Ectodermal cell (in vitro differentiated cells): ENCODE results near the gene TSPAN14.

Experiments
- H3K27ac ChIP-seq: 2 replicates; pipeline ENCODE4 v1.7.0; 2013; ENCODE audit warnings: mild to moderate bottlenecking, low read depth, low read length; ENCODE audit not compliant: insufficient read depth, poor library complexity, severe bottlenecking
- H3K27me3 ChIP-seq: 2 replicates; pipeline ENCODE4 v1.7.0; 2013; ENCODE audit warnings: mild to moderate bottlenecking, low read length; ENCODE audit not compliant: insufficient read depth, control insufficient read depth, poor library complexity, severe bottlenecking
- H3K36me3 ChIP-seq: one replicate; pipeline ENCODE4 v1.7.0; 2013; ENCODE audit warnings: low read length; ENCODE audit not compliant: control insufficient read depth, insufficient read depth
- H3K4me1 ChIP-seq: one replicate; pipeline ENCODE4 v1.7.0; 2013; ENCODE audit warnings: low read length; ENCODE audit not compliant: control insufficient read depth, insufficient read depth
- H3K4me3 ChIP-seq: 2 replicates; pipeline ENCODE4 v1.7.0; 2013; ENCODE audit warnings: low read depth, low read length, control low read depth; ENCODE audit not compliant: insufficient read depth
- H3K9me3 ChIP-seq: 2 replicates; pipeline ENCODE4 v1.7.0; 2013; ENCODE audit warnings: mild to moderate bottlenecking, low read length, moderate library complexity; ENCODE audit not compliant: control insufficient read depth
- WGBS, 2 experiments: methylation state at CpG; one replicate each; pipeline ENCODE4 v1.1.7; 2013; ENCODE audit warnings: missing lambda C conversion rate in 2 of 2; 5-methylcytosine and 5-hydroxymethylcytosine counted together

Gene TSPAN14

DNA sequence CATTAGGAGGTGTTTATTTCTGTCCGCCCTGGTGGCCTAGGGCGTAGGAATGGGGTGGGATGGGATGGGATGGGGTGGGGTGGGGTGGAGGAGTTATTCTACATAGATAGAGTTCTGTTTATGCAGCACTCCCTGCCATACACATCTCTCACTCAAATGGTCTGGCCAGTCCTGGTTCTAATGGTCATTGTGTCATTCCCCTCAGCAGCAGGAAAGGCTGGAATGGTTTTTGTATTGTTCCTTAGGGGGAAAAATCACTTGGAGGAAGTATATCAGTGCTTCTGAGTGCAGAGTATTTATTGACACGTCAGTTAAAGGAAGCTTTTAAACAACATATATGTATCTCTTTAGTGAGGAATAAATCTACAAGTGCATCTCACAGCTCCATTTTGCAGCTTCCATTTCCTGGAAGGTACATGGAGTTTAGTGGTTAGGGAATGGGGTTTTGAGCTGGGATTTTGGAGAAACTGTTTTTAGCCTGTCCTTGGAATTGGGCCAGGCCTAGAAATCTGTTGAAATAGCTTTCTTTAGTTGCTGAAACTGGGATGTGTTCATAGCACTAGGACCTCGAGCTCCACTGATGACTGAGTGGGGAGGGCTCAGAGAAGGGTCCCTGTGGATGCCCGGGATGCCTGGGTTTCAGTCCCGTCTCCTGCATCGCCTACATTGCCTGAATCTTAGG lies 8.3 kb downstream of the TSPAN14 start:
- Histone ChIP-seq H3K27me3 (no peaks in the 10 kb centered on the region), H3K4me3 (no peak overlapping the region), H3K27ac (peak overlapping the region; percentile 57), H3K4me1 (peaks cover 91% of the 10 kb centered on the region), H3K36me3 (no peaks in the 10 kb centered on the region), H3K9me3 (no peaks in the 10 kb centered on the region)
- WGBS, 2 experiments = 68 to 84% methylated on average over 4 to 7 of the region's 7 CpGs

DNA sequence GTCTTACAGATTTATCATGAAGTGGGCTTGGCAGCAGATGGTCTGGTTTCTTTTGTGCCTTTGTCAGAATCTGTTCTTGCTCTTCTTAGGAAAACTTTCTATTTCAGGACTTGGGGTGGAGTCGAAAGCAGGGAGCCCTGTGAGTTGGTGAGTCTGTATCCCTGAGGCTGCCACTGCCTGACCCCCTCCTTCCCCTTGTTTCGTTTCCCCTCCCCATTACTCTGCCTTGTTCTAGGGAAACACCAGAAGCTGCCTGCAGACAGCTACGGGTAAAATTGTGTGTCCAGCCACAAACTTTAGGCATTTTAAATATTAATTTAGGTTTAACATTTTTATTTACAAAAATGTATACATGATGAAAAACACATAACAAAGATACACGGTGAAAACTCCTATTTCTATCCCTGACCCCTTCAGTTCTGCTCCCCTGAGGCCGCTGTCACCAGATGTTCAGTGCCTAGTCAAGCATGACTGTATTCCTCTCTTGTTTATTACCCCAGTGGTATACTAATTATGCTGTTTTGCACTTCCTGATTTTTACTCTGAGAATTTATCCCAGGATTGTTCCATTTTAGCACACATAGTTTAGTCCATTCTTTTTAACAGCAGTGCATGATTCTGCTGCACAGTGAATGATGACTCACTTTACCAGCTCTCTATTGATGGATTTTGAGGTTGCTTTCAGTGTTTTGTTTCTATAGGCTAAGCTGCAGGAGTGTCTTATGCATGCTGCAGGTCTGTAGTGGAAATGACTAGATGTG lies 9.1 kb downstream of the TSPAN14 start:
- H3K36me3 ChIP-seq = no peaks in the 10 kb centered on the region
- WGBS, 2 experiments = 56 to 70% methylated on average over 3 to 5 of the region's 5 CpGs
- H3K4me1 ChIP-seq = peaks cover 95% of the 10 kb centered on the region
- no peak overlapping the region for H3K4me3 ChIP-seq
- H3K9me3 ChIP-seq = no peaks in the 10 kb centered on the region
- no peaks in the 10 kb centered on the region for H3K27me3 ChIP-seq
- H3K27ac ChIP-seq = peak overlapping the region; percentile 57

DNA sequence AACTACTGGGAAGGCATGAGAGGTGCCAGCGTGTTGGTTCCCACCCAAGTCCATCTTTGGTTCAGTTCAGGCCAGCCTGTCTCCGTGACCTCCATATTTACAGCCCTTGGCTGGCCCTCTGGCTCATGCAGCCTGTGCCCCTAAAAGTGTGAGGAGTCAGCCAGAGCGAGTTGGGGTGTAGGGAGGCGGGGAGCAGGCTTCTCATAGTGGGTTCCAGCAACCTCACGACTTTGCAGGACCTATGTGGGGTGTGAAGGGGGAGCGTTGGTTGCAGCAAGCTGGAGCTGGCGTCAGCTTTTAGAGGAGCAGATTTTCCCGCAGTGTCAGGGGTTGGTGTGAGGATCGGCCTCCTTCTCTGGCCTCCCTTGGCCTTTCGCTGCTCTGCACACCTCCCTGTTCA lies 9.8 kb downstream of the TSPAN14 start:
- H3K27me3 ChIP-seq = no peaks in the 10 kb centered on the region
- peaks cover 3% of the 10 kb centered on the region for H3K36me3 ChIP-seq
- H3K27ac ChIP-seq = peak overlapping the region; percentile 99
- WGBS, 2 experiments = 83 to 84% methylated on average over 10 of the region's 10 CpGs
- H3K4me3 ChIP-seq = no peak overlapping the region
- H3K9me3 ChIP-seq = no peaks in the 10 kb centered on the region
- peaks cover 95% of the 10 kb centered on the region for H3K4me1 ChIP-seq

DNA sequence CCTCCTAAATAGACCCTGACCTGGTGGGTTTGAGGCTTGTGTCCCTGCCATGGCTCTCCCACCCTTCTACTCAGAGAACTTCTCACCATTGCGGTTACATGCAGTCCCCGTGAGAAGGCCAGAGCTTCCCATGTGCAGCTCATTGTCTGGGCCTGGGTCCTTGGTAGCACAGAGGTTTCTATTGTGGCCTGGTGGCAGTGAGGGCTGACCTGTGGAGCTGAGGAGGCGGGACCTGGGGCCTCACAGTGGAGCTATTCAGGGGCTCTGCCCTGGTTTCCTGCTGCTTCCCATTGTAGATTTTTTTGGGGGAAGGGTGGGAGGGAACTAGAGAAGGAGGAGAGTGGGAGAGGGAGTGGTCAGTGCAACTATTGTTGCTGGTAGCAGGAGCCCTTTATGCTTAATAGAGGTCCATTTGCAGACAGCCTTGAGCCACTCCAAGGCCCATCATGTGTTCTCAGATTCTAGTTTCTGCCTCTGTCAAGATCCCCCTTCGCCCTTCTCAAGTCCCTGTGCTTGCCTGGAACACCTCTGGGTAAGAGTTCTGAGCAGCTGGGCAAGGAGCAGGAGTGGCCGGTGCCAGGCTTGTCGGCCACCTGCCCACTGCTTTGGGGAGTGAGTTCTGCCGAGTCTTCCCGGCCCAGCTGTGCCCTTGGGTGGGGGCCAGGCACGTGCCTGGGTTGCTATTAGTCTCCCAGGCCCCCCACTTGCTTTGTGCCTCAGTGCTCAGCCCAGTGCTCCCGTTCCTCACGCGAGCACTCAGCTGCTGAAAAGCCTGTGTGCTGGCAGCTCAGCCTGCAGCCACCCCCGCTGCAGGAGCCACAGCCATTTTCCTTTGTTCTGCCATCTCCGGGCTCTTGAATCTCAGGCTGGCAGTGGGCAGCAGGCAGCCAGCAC lies 10.7 kb downstream of the TSPAN14 start:
- H3K4me3 ChIP-seq = peak overlapping the region; percentile 40
- H3K27me3 ChIP-seq = no peaks in the 10 kb centered on the region
- no peaks in the 10 kb centered on the region for H3K9me3 ChIP-seq
- WGBS, 2 experiments = 2 to 4% methylated on average over 14 of the region's 14 CpGs
- H3K36me3 ChIP-seq = peaks cover 3% of the 10 kb centered on the region
- H3K4me1 ChIP-seq = peaks cover 91% of the 10 kb centered on the region
- H3K27ac ChIP-seq = peak overlapping the region; percentile 99

DNA sequence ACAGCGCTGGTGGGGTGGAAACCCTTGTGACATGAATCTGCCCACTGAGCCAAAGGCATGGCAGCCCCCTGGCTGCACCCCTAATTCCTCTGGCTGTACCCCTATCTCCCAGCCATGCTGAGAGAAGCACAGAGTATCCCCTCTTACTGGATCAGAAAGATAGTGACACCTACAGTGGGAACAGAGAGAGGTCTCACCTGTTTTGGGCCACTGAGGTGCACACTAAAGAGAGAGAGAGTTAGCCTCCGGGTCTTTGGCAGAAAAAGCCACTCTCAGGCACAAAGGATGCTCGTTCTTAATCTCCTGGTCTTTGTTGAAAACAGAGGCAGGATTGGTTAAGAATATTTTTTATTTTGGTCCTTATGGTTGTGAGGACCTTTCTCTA lies 11.3 kb downstream of the TSPAN14 start:
- WGBS, 2 experiments = 27 to 30% methylated on average over 3 of the region's 3 CpGs
- Histone ChIP-seq H3K36me3 (peaks cover 3% of the 10 kb centered on the region), H3K27me3 (no peaks in the 10 kb centered on the region), H3K4me1 (peaks cover 86% of the 10 kb centered on the region), H3K9me3 (no peaks in the 10 kb centered on the region), H3K27ac (peak overlapping the region; percentile 99), H3K4me3 (peak overlapping the region; percentile 40)

DNA sequence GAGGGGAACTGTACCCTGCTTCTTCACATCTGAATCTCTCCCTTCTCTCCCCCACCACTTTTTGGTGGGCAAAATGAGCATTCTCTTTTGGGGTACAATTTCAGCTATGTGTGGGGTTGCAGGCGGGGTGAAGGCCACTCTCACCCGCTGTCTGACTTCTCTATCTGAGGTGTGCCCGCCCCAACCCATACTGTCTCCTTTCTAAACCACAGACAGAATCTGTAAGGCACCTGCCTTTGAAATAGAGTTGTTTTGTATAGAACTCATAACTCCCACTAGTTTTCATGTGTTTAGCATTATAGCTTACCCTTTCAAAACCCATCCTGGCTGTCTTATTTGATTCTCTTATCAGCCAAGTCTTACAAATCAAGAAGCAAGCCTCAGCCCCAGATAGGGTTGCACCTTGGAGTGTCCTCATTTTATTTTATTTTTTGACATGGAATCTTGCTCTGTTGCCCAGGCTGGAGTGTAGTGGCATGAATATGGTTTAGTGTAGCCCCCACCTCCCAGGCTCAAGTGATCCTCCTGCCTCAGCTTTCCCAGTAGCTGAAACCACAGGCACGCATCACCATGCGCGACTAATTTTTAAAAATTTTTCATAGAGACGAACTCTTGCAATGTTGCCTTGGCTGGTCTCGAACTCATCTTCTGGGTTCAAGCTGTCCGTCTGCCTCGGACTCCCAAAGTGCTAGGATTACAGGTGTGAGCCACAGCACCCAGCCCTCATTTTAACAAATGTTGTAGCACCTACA lies 11.9 kb downstream of the TSPAN14 start:
- Histone ChIP-seq H3K9me3 (no peaks in the 10 kb centered on the region), H3K4me3 (no peak overlapping the region), H3K36me3 (peaks cover 3% of the 10 kb centered on the region), H3K4me1 (peaks cover 81% of the 10 kb centered on the region), H3K27ac (peak overlapping the region; percentile 99), H3K27me3 (no peaks in the 10 kb centered on the region)
- 92 to 96% methylated on average over 10 of the region's 10 CpGs for WGBS, 2 experiments

DNA sequence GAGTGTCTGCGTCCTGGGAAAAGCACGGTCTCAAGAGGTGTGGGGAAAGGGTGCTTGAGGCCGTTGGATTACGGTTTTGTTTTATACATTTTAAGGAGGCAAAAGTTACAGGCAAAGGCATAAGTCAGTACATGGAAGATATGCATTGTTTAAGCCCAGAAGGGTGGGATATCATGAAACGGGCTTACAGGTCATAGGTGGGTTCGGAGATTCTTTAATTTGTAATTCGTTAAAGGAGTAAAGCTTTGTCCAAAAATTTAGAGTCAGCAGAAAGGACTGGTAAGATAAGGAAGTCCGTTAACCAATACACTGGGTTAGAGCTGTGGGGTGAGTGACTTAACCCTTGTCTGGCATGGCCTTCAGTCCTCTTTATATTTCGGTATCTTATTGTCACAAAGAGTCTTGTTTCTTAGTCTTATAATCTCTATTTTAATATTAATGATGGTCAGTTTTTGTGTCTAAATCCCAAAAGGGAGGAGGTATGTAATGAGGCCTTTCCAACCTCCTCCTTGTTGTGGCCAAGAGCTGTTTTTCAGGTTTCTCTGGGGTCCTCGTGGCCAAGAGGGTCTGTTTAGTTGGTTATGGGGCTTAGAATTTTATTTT lies 12.7 kb downstream of the TSPAN14 start:
- H3K4me1 ChIP-seq = peaks cover 73% of the 10 kb centered on the region
- H3K27ac ChIP-seq = no peak overlapping the region
- no peak overlapping the region for H3K4me3 ChIP-seq
- H3K27me3 ChIP-seq = no peaks in the 10 kb centered on the region
- H3K9me3 ChIP-seq = no peaks in the 10 kb centered on the region
- 90 to 91% methylated on average over 10 of the region's 10 CpGs for WGBS, 2 experiments
- peaks cover 3% of the 10 kb centered on the region for H3K36me3 ChIP-seq

DNA sequence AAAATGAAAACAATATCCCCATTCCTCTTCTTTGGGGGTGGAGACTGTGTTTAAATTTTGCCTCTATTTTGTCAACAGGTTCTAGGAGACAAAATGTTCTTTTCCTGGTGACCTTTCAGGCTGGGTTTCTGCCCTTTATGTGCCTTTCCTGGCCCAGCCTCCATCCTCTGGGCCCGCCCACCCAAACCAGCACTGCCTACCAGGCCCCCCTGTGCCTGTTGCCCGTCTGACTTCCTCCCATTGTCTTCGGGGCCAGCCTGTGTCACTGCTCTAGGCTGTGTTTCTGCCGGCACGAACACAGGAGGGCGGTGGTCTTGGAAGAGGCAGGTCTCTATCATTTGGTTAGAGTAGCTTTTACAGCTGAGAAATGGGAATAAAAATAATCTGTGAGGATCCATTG lies 13.9 kb downstream of the TSPAN14 start:
- WGBS, 2 experiments = 4 to 8% methylated on average over 6 of the region's 6 CpGs
- Histone ChIP-seq H3K36me3 (peaks cover 3% of the 10 kb centered on the region), H3K4me1 (peaks cover 61% of the 10 kb centered on the region), H3K27ac (peak overlapping the region; percentile 72), H3K9me3 (no peaks in the 10 kb centered on the region), H3K27me3 (no peaks in the 10 kb centered on the region), H3K4me3 (no peak overlapping the region)

DNA sequence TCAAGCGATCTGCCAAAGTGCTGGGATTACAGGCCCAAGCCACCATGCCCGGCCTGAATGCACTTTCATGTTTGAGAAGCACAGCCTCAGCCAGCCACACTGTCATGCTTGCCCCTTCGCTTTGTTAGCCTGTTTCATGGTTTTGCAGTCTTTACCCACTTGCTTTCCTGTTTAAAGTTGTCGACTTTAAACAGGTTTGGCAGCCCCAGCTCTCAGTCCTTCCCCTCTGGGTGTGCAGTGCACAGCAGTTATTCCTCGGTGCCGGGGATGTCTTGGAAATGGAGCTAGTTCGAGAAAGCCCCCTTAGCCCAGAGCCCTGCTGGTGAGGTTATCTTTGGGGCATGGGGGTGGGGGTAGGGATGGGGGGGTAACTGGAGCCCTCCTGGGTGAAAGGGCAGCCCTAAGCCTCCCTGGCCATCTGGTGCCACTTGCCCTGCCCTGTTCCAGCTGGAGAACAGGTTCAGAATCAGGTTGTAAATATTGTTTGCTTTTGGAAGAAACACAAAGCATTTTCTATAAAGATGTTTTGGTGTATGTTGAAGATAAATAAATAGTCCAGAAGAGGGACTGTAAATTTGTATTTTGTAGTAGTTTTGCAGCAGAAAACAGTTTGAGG lies 14.8 kb downstream of the TSPAN14 start:
- Histone ChIP-seq H3K27me3 (no peaks in the 10 kb centered on the region), H3K27ac (no peak overlapping the region), H3K9me3 (no peaks in the 10 kb centered on the region), H3K4me1 (peaks cover 56% of the 10 kb centered on the region), H3K4me3 (no peak overlapping the region), H3K36me3 (peaks cover 3% of the 10 kb centered on the region)
- 90 to 92% methylated on average over 7 of the region's 7 CpGs for WGBS, 2 experiments
